OCI-LY7 (cell line): ENCODE results near the gene NTHL1. TPM values are rescaled to one million over a fixed set of nuclear protein-coding genes. Genes with fewer than 3 reads are reported as not detected.

Experiments
- BruUV-seq: library from RNA; stranded (reverse); fragments of 400-500 nt; replicated peaks from 2 replicates; lab custom pipeline; 2021; lab: Mats Ljungman, UMichigan
- CTCF ChIA-PET: fragments of 300-600 bp; sonication (Branson Sonifier 250); formaldehyde crosslinking; loops from one replicate; lab custom pipeline; 2022; ENCODE audit warnings: antibody characterized with exemption; ENCODE audit not compliant: unreplicated experiment; lab: Charles Lee
- POLR2A ChIA-PET: fragments of 300-600 bp; sonication (Branson Sonifier 250); formaldehyde crosslinking; loops from one replicate; lab custom pipeline; 2022; ENCODE audit warnings: antibody characterized with exemption; lab: Charles Lee
- DNase-seq: peaks from one replicate; pipeline ENCODE4 v3.0.0-alpha.2; 2015; ENCODE audit warnings: low spot score
- H2AFZ ChIP-seq: fragments of 200-600 bp; sonication (generic), shearing (Covaris generic); 2 replicates; pipeline ENCODE4 v1.6.1; 2014; ENCODE audit warnings: mild to moderate bottlenecking, antibody characterized with exemption, low read length, moderate library complexity
- H3K27ac ChIP-seq: fragments of 200-600 bp; sonication (generic); 2 replicates; pipeline ENCODE4 v1.5.1; 2014; ENCODE audit warnings: mixed run types, low read depth, mild to moderate bottlenecking, moderate library complexity, low read length, inconsistent platforms; ENCODE audit not compliant: poor library complexity, severe bottlenecking
- H3K36me3 ChIP-seq: fragments of 200-600 bp; sonication (generic); 2 replicates; pipeline ENCODE4 v1.6.1; 2014; ENCODE audit warnings: mild to moderate bottlenecking, antibody characterized with exemption, low read length, moderate library complexity, mixed read lengths; ENCODE audit not compliant: insufficient read depth
- H3K4me1 ChIP-seq: fragments of 200-600 bp; sonication (generic); 2 replicates; pipeline ENCODE4 v1.5.1; 2014; ENCODE audit warnings: mild to moderate bottlenecking, low read length; ENCODE audit not compliant: insufficient read depth, poor library complexity, severe bottlenecking
- H3K4me2 ChIP-seq: fragments of 200-600 bp; sonication (generic); 2 replicates; pipeline ENCODE4 v1.6.1; 2014; ENCODE audit warnings: mild to moderate bottlenecking, low read length
- H3K4me3 ChIP-seq: fragments of 200-600 bp; sonication (generic); 2 replicates; pipeline ENCODE4 v1.5.1; 2014; ENCODE audit warnings: mild to moderate bottlenecking, low read depth, low read length; ENCODE audit not compliant: poor library complexity, severe bottlenecking
- H3K79me2 ChIP-seq: fragments of 200-600 bp; sonication (generic); 2 replicates; pipeline ENCODE4 v1.6.1; 2016; ENCODE audit warnings: low read depth, mild to moderate bottlenecking, low read length, moderate library complexity, mixed read lengths; ENCODE audit not compliant: insufficient read depth
- H3K9me2 ChIP-seq: fragments of 200-600 bp; sonication (generic); 2 replicates; pipeline ENCODE4 v1.6.1; 2016; ENCODE audit warnings: mild to moderate bottlenecking, low read length, mixed read lengths; ENCODE audit not compliant: insufficient read depth
- H3K9me3 ChIP-seq: fragments of 200-600 bp; sonication (generic); 2 replicates; pipeline ENCODE4 v1.6.1; 2014; ENCODE audit warnings: mild to moderate bottlenecking, mixed run types, low read length, mixed read lengths
- H4K20me1 ChIP-seq: fragments of 200-600 bp; sonication (generic); 2 replicates; pipeline ENCODE4 v1.6.1; 2014; ENCODE audit warnings: mild to moderate bottlenecking, antibody characterized with exemption, low read length, moderate library complexity, mixed read lengths; ENCODE audit not compliant: insufficient read depth
- EZH2phosphoT487 ChIP-seq: fragments of 200-600 bp; sonication (generic); IDR thresholded peaks from 2 replicates; pipeline ENCODE4 v1.6.1; 2018; ENCODE audit warnings: low read depth, borderline replicate concordance, mild to moderate bottlenecking, mixed run types, antibody characterized with exemption, low read length, moderate library complexity, mixed read lengths
- intact Hi-C: fragments of 100-400 bp; cut with micrococcal nuclease; formaldehyde crosslinking; loops from one replicate; pipeline ENCODE4 v1.10.0; 2022; ENCODE audit not compliant: unreplicated experiment
- total RNA-seq, 2 experiments: library from RNA; depleted of rRNA in 1 of 2; stranded (reverse); fragments of >200 nt in 1 of 2; shearing (Covaris generic) in 1 of 2; gene quantifications; 2 replicates each; pipeline ENCODE4 v1.2.3, GENCODE V29; 2014 to 2022
- TF ChIP-seq, protein P1 (sequence below): fragments of 200-600 bp; sonication (generic); conservative IDR thresholded peaks from 2 replicates; pipeline ENCODE4 v1.5.1; 2014; ENCODE audit warnings: mild to moderate bottlenecking, antibody characterized with exemption, low read length, moderate library complexity, mixed read lengths

NTHL1 gene
- total RNA-seq, 2 experiments from 2014 or later = 51.5 to 56.2 TPM

DNA sequence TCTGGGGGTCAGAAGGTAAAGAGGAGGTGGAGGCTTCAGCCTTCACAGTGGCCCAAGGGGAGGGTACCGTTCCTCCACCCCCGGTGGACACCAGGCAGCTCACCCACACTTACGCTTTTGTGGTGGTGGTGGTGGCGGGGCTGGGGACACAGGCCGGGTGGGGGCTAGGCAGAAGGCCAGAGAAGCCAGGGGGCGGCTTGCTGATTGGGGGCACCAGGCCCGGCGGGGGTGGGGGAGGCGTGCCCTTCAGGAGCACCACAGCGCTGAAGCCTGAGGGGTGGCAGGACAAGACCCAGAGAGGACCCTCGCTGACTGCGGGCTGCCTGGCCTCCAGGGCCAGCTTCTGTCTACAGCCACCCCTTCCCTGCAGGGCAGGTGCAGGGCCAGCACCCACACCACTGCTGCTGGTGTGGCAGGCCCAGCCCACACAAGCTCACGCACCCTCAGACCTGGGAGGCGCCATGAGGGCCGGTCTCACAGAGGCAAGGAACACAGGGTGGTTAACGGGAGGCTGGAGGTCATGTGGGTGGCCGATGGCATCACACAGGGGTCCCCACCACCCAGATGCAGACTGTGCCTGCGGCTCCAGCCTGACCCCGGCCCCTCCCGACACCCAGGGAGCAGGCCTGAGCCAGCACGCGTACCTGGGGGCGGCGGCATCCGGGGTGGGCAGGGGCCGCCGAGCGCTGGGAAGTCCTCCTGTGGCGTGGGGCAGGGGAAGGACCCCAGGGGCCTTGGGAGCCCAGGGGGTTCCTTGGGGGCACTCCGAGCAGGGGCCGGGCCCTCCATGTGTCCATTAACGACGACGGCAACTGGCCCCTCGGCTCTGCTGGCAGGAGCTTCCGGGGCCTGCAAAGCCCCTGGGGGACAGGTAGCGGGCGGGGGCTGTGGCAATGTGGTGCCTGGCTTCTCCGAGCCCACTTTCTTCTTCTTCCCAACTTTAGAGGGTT lies 48.5 kb downstream of the NTHL1 start:
- Histone ChIP-seq H3K79me2 (no peaks in the 10 kb centered on the region; the same call in 1 of the 2 replicates), H3K9me2 (no peaks in the 10 kb centered on the region), H3K4me3 (no peak overlapping the region), H3K9me3 (no peaks in the 10 kb centered on the region), H3K27ac (no peak overlapping the region), H3K4me2 (no peak overlapping the region), H4K20me1 (no peaks in the 10 kb centered on the region; the same call in 1 of the 2 replicates), H3K36me3 (peaks cover 84% of the 10 kb centered on the region), H3K4me1 (peaks cover 4% of the 10 kb centered on the region), H2AFZ (no peak overlapping the region)
- DNase-seq = no peak
- CTCF ChIA-PET = no interaction called here
- POLR2A ChIA-PET = no interaction called here
- intact Hi-C loops = no loop called here
- TF ChIP-seq EZH2phosphoT487 = no peak
- TF ChIP-seq, protein P1, sequence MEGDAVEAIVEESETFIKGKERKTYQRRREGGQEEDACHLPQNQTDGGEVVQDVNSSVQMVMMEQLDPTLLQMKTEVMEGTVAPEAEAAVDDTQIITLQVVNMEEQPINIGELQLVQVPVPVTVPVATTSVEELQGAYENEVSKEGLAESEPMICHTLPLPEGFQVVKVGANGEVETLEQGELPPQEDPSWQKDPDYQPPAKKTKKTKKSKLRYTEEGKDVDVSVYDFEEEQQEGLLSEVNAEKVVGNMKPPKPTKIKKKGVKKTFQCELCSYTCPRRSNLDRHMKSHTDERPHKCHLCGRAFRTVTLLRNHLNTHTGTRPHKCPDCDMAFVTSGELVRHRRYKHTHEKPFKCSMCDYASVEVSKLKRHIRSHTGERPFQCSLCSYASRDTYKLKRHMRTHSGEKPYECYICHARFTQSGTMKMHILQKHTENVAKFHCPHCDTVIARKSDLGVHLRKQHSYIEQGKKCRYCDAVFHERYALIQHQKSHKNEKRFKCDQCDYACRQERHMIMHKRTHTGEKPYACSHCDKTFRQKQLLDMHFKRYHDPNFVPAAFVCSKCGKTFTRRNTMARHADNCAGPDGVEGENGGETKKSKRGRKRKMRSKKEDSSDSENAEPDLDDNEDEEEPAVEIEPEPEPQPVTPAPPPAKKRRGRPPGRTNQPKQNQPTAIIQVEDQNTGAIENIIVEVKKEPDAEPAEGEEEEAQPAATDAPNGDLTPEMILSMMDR = no peak
- BruUV-seq = no TSS peak

- BruUV-seq = no TSS peak
- H3K36me3 ChIP-seq = peaks cover 80% of the 10 kb centered on the region
Observed at GRCh38 chr16:1998360-1998835, 49.2 kb downstream of the NTHL1 start.

More at GRCh38 chr16:1998360-1998835, 49.2 kb downstream of the NTHL1 start:
- Histone ChIP-seq H4K20me1 (no peaks in the 10 kb centered on the region; the same call in 1 of the 2 replicates), H3K9me2 (no peaks in the 10 kb centered on the region), H3K9me3 (no peaks in the 10 kb centered on the region), H3K27ac (no peak overlapping the region), H3K4me2 (no peak overlapping the region), H3K79me2 (no peaks in the 10 kb centered on the region; the same call in 1 of the 2 replicates), H3K4me3 (no peak overlapping the region), H2AFZ (no peak overlapping the region), H3K4me1 (peaks cover 8% of the 10 kb centered on the region)
- DNase-seq = no peak
- TF ChIP-seq, protein P1 = no peak
- TF ChIP-seq EZH2phosphoT487 = no peak
- intact Hi-C loops = no loop called here
- ChIA-PET CTCF (no interaction called here), POLR2A (no interaction called here)
